ENCODE measurements around the gene HTT. TPM values are rescaled to one million over a fixed set of nuclear protein-coding genes. Genes with fewer than 3 reads are reported as not detected.

HTT gene
- polyA plus RNA-seq, 3 donors: 1.8 to 27.1 (median 3.0) TPM

- DNase-seq: no peak
- Histone ChIP-seq H3K4me1 (ENCODE audit: control insufficient read depth in 1 of 2, insufficient read depth in 2 of 2, low read length in 2 of 2) (no peaks in the 10 kb centered on the region), H3K4me3 (replicated peaks in 1 of 3; ENCODE audit: low read depth in 2 of 3, low read length in 3 of 3) (no peak overlapping the region), H2AFZ (ENCODE audit: insufficient read depth, low read depth, low read length, poor library complexity, severe bottlenecking) (no peak overlapping the region), H3K79me2 (ENCODE audit: insufficient read depth, low read length) (no peaks in the 10 kb centered on the region), H4K20me1 (ENCODE audit: insufficient read depth, low read length) (peaks cover 15% of the 10 kb centered on the region), H3K4me2 (replicated peaks; ENCODE audit: extremely low read depth, low read length, poor library complexity, severe bottlenecking) (no peak overlapping the region), H3K27me3 (ENCODE audit: control insufficient read depth in 2 of 2, insufficient read depth in 2 of 2, low read length in 2 of 2) (no peaks in the 10 kb centered on the region), H3K9ac (ENCODE audit: insufficient read depth, low read length, poor library complexity, severe bottlenecking) (no peak overlapping the region), H3K36me3 (replicated peaks in 1 of 2; ENCODE audit: control insufficient read depth in 1 of 2, insufficient read depth in 2 of 2, low read length in 2 of 2) (peaks cover 89 to 99% of the 10 kb centered on the region in 2 donors), H3K27ac (ENCODE audit: low read depth in 1 of 2, low read length in 2 of 2) (no peak overlapping the region), H3K9me3 (replicated peaks in 1 of 2; ENCODE audit: control insufficient read depth in 1 of 2, insufficient read depth in 1 of 2, low read length in 2 of 2) (no peaks in the 10 kb centered on the region)
- Mint-ChIP-seq H3K27ac (peak overlapping the region in 1 of 7 donors; percentile 52), H3K36me3 (peaks cover 94 to 98% of the 10 kb centered on the region in 2 donors), H3K4me3 (no peak overlapping the region), H3K4me1 (peaks cover 2% of the 10 kb centered on the region), H3K27me3 (ENCODE audit: low read depth in 3 of 3) (peaks cover 0 to 1% (median 0%) of the 10 kb centered on the region in 3 donors), H3K9me3 (no peaks in the 10 kb centered on the region)
- no peak for TF ChIP-seq CTCF (IDR thresholded peaks at IDR 0.05)
- 100% methylated on average over 2 of the region's 5 CpGs for WGBS (ENCODE audit: insufficient coverage)
- intact Hi-C loops (cut with micrococcal nuclease): no loop called here
These were observed 38.4 kb downstream of the HTT start for GRCh38 chr4:3112609-3113469.

- Histone ChIP-seq H3K9me3 (replicated peaks in 1 of 2; ENCODE audit: control insufficient read depth in 1 of 2, insufficient read depth in 1 of 2, low read length in 2 of 2) (no peaks in the 10 kb centered on the region), H3K27ac (ENCODE audit: low read depth in 1 of 2, low read length in 2 of 2) (no peak overlapping the region), H3K36me3 (replicated peaks in 1 of 2; ENCODE audit: control insufficient read depth in 1 of 2, insufficient read depth in 2 of 2, low read length in 2 of 2) (peaks cover 95 to 100% of the 10 kb centered on the region in 2 donors), H3K9ac (ENCODE audit: insufficient read depth, low read length, poor library complexity, severe bottlenecking) (no peak overlapping the region), H3K79me2 (ENCODE audit: insufficient read depth, low read length) (no peaks in the 10 kb centered on the region), H4K20me1 (ENCODE audit: insufficient read depth, low read length) (peaks cover 15% of the 10 kb centered on the region), H3K27me3 (ENCODE audit: control insufficient read depth in 2 of 2, insufficient read depth in 2 of 2, low read length in 2 of 2) (no peaks in the 10 kb centered on the region), H3K4me3 (replicated peaks in 1 of 3; ENCODE audit: low read depth in 2 of 3, low read length in 3 of 3) (no peak overlapping the region), H2AFZ (ENCODE audit: insufficient read depth, low read depth, low read length, poor library complexity, severe bottlenecking) (no peak overlapping the region), H3K4me2 (replicated peaks; ENCODE audit: extremely low read depth, low read length, poor library complexity, severe bottlenecking) (no peak overlapping the region), H3K4me1 (ENCODE audit: control insufficient read depth in 1 of 2, insufficient read depth in 2 of 2, low read length in 2 of 2) (no peaks in the 10 kb centered on the region)
- intact Hi-C loops (cut with micrococcal nuclease): no loop called here
- peaks cover 0 to 1% (median 0%) of the 10 kb centered on the region in 3 donors for H3K27me3 Mint-ChIP-seq (ENCODE audit: low read depth in 3 of 3)
- no peak for DNase-seq
- no peak overlapping the region for H3K4me3 Mint-ChIP-seq
- no peaks in the 10 kb centered on the region for H3K9me3 Mint-ChIP-seq
- WGBS (ENCODE audit: insufficient coverage): 100% methylated on average over 3 of the region's 6 CpGs
- TF ChIP-seq CTCF (IDR thresholded peaks at IDR 0.05): no peak
- H3K4me1 Mint-ChIP-seq: no peaks in the 10 kb centered on the region
- peak overlapping the region in 1 of 7 donors; percentile 73 for H3K27ac Mint-ChIP-seq
- H3K36me3 Mint-ChIP-seq: peaks cover 95 to 100% of the 10 kb centered on the region in 2 donors
These were observed 39.9 kb downstream of the HTT start for GRCh38 chr4:3114377-3114776.
